Activated T-helper 2 cell treated with anti-CD3 and anti-CD28 coated beads, Interferon-gamma antibody, Interleukin-2, Interleukin-4, amounts not matched to agents 10 μg/mL and 5 μg/mL and 100 μg/mL, durations not matched to agents 14 hours and 24 hours and 36 hours (primary cell): ENCODE measurements around the gene MSTO1. TPM values are rescaled to one million over a fixed set of nuclear protein-coding genes. Genes with fewer than 3 reads are reported as not detected.
"Not testable (repeated sequence)": the region's sequence is repeated elsewhere in the genome, so short reads cannot be mapped to it uniquely, and the experiment has no call there.

Experiments
- DNase-seq: peaks from one replicate; pipeline ENCODE4 v3.0.0; 2021; ENCODE audit warnings: low spot score
- H3K27ac Mint-ChIP-seq: one replicate; pipeline ENCODE4 v1.8.0; 2021; ENCODE audit warnings: mixed read lengths
- H3K27me3 Mint-ChIP-seq: one replicate; pipeline ENCODE4 v1.8.0; 2021; ENCODE audit warnings: low read depth, mixed read lengths
- H3K36me3 Mint-ChIP-seq: one replicate; pipeline ENCODE4 v1.8.0; 2021; ENCODE audit warnings: low read depth, mixed read lengths
- H3K4me1 Mint-ChIP-seq: one replicate; pipeline ENCODE4 v1.8.0; 2021; ENCODE audit warnings: low read depth, mixed read lengths
- H3K4me3 Mint-ChIP-seq: one replicate; pipeline ENCODE4 v1.8.0; 2021; ENCODE audit warnings: low read depth, mild to moderate bottlenecking, moderate library complexity, mixed read lengths
- H3K9me3 Mint-ChIP-seq: one replicate; pipeline ENCODE4 v1.8.0; 2021; ENCODE audit warnings: mixed read lengths
- intact Hi-C: fragments of 100-400 bp; cut with micrococcal nuclease; formaldehyde crosslinking; loops from one replicate; pipeline ENCODE4 v1.15.1; 2023
- total RNA-seq: library from RNA; stranded (reverse); gene quantifications from 2 replicates; pipeline ENCODE4 v1.2.3, GENCODE V29; 2022

The MSTO1 gene
- total RNA-seq, 1 donor from 2014 or later = 87.5 TPM

DNA sequence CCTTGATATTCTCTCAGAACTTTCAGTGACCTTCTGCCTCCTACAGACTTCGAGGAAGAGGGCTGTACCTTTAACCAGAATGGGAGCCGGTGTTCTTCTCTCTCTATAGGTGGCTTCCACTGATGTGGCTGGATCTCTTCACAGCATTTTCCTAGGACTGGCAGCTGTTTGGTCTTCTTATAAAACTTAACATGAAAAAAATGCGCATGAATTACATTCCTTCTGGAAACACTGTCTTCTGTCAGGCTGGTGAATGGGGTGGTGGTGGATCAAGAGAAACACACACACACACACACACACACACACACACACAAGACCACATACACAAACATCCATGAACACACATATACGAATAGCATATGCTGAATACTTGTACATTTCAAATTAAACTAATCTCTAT is 51.2 kb downstream of the MSTO1 start:
- H3K4me3 Mint-ChIP-seq, H3K27ac Mint-ChIP-seq, H3K4me1 Mint-ChIP-seq, intact Hi-C loops, H3K27me3 Mint-ChIP-seq, DNase-seq, H3K9me3 Mint-ChIP-seq: not testable (repeated sequence)
- H3K36me3 Mint-ChIP-seq = peaks cover 70% of the 10 kb centered on the region

Other genes starting within 250 kb of the MSTO1 start
- 39.5 and 40.3 TPM in 2 replicates for gene ASH1L, start 47.4 kb upstream of the MSTO1 start, total RNA-seq
- 65.8 and 67.9 TPM in 2 replicates for gene YY1AP1, start 78.6 kb downstream of the MSTO1 start, total RNA-seq
- 172 and 187 TPM in 2 replicates for gene DAP3, start 78.9 kb downstream of the MSTO1 start, total RNA-seq
- gene GON4L, start 247.0 kb downstream of the MSTO1 start, total RNA-seq = 56.2 and 68.3 TPM in 2 replicates
- 22.3 and 23.3 TPM in 2 replicates for gene SYT11, start 249.3 kb downstream of the MSTO1 start, total RNA-seq